Thyroid gland (tissue), 4 donors: ENCODE measurements around the gene C20orf141.

Experiments
- POLR2A ChIP-seq, 2 donors: fragments of 450-650 bp; IDR thresholded peaks; one replicate each; pipeline ENCODE4 v1.6.1; 2017; ENCODE audit warnings: antibody characterized with exemption in 2 of 2, mild to moderate bottlenecking in 2 of 2, moderate library complexity in 1 of 2
- TF ChIP-seq, protein P1 (sequence below), 6 experiments: fragments of 200-600 bp in 3 of 6; fragments of 450-650 bp in 3 of 6; sonication (generic) in 3 of 6; IDR thresholded peaks; one replicate each; pipeline ENCODE4 v1.5.1; 2016 to 2019; ENCODE audit warnings: antibody characterized with exemption in 6 of 6, mild to moderate bottlenecking in 2 of 6, inconsistent platforms in 1 of 6, moderate library complexity in 1 of 6

DNA sequence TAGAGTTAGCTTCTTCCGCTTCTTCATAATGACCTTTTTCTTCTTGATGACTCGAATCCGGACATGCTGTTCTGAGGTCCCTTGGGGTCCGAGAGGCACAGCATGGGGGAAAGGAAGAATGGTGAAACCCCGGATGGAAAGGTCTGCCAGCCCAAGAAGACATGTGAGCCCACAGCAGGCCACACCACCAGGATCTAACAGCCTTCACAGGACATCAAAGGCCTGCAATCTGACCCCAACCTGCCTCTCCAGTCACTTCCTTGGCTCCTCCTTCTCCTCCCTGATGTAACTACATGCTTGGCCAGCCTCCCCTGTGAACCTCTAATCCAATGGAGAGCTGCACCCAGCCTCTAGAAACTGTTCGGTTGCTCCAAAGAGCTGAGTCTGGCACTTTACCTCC, 16.0 kb upstream of the C20orf141 start:
- no peak for TF ChIP-seq POLR2A (IDR thresholded peaks at IDR 0.05)
- TF ChIP-seq, protein P1, sequence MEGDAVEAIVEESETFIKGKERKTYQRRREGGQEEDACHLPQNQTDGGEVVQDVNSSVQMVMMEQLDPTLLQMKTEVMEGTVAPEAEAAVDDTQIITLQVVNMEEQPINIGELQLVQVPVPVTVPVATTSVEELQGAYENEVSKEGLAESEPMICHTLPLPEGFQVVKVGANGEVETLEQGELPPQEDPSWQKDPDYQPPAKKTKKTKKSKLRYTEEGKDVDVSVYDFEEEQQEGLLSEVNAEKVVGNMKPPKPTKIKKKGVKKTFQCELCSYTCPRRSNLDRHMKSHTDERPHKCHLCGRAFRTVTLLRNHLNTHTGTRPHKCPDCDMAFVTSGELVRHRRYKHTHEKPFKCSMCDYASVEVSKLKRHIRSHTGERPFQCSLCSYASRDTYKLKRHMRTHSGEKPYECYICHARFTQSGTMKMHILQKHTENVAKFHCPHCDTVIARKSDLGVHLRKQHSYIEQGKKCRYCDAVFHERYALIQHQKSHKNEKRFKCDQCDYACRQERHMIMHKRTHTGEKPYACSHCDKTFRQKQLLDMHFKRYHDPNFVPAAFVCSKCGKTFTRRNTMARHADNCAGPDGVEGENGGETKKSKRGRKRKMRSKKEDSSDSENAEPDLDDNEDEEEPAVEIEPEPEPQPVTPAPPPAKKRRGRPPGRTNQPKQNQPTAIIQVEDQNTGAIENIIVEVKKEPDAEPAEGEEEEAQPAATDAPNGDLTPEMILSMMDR (IDR thresholded peaks at IDR 0.05), result no peak
